GM12878 (cell line): ENCODE measurements around the gene IL6R. TPM values are rescaled to one million over a fixed set of nuclear protein-coding genes. Genes with fewer than 3 reads are reported as not detected.

Experiments
- BACH1 ChIP-seq: fragments of 450-650 bp; IDR thresholded peaks from 2 replicates; pipeline ENCODE4 v1.6.1; 2017; ENCODE audit warnings: mild to moderate bottlenecking, borderline replicate concordance
- CEBPZ ChIP-seq: fragments of 150-350 bp; IDR thresholded peaks from 2 replicates; pipeline ENCODE4 v1.6.1; 2016; ENCODE audit warnings: low read depth, low read length
- ESRRA ChIP-seq: IDR thresholded peaks from 2 replicates; pipeline ENCODE4 v1.6.1; 2012; ENCODE audit warnings: mild to moderate bottlenecking, low read length, improper control_type of control experiment
- SREBF2 ChIP-seq: IDR thresholded peaks from 2 replicates; pipeline ENCODE4 v1.6.1; 2012; ENCODE audit warnings: mild to moderate bottlenecking, low read length
- SRF ChIP-seq, 2 experiments: IDR thresholded peaks; 2 replicates each; pipeline ENCODE4 v1.6.1; 2011; ENCODE audit warnings: low read depth in 2 of 2, low read length in 2 of 2, mild to moderate bottlenecking in 1 of 2, moderate library complexity in 1 of 2
- TCF12 ChIP-seq: IDR thresholded peaks from 2 replicates; pipeline ENCODE4 v1.6.1; 2011; ENCODE audit warnings: low read depth, mild to moderate bottlenecking, low read length
- USF1 ChIP-seq: IDR thresholded peaks from 2 replicates; pipeline ENCODE4 v1.6.1; 2011; ENCODE audit warnings: borderline replicate concordance, low read depth, mild to moderate bottlenecking, moderate library complexity, mixed read lengths, low read length; ENCODE audit not compliant: insufficient read depth; ENCODE audit errors: extremely low read length
- ZBTB33 ChIP-seq: fragments of 450-650 bp; IDR thresholded peaks from 2 replicates; pipeline ENCODE4 v1.6.1; 2017; ENCODE audit warnings: mild to moderate bottlenecking
- polyA plus RNA-seq, 11 experiments: library from polyadenylated mRNA; depleted of rRNA in 4 of 11; unstranded in 6 of 11; stranded (reverse) in 5 of 11; fragments of >200 nt; fragmentation: Nextera tagmentation in 4 of 11; fragmentation: Illumina TruSeq in 1 of 11; extraction: Ambion mirVana in 4 of 11; extraction: Trizol in 1 of 11; gene quantifications; 1 replicate in 1 of 11; 2 replicates in 10 of 11; pipeline versions ENCODE4 v1.2.1 to v1.2.3, GENCODE V29; 2011 to 2016; ENCODE audit warnings: inconsistent platforms in 2 of 11, missing spikeins in 2 of 11, low read depth in 1 of 11
- total RNA-seq, 4 experiments: library from RNA; depleted of rRNA in 3 of 4; stranded (reverse); fragments of >200 nt in 3 of 4; fragmentation: Illumina TruSeq in 1 of 4; extraction: Trizol in 1 of 4; gene quantifications; 2 replicates each; pipeline versions ENCODE4 v1.2.1 to v1.2.3, GENCODE V29; 2013 to 2021

The IL6R gene
- total and polyA plus RNA-seq, 10 of the 15 experiments (the other 5 are each of a cell fraction or from before 2014, with no cell fraction given), result 1.9 to 43.4 (median 17.5) TPM

GRCh38 chr1:154496383-154496782 lies 91.2 kb downstream of the IL6R start (continued):
- TF ChIP-seq CEBPZ (no peak), USF1 (no peak), SRF (IDR thresholded peaks at IDR 0.05; ENCODE audit: low read depth in 2 of 2, low read length in 2 of 2) (no peak), ESRRA (no peak), ZBTB33 (no peak), SREBF2 (no peak), TCF12 (no peak), BACH1 (no peak)
